ENCODE data around the gene RASA3. TPM values are rescaled to one million over a fixed set of nuclear protein-coding genes. Genes with fewer than 3 reads are reported as not detected.

Gene RASA3
- polyA plus RNA-seq, 1 experiment, result 31.4 TPM

GRCh38 chr13:114080739-114081561 is 51.5 kb downstream of the RASA3 start:
- TF ChIP-seq CTCF (IDR thresholded peaks at IDR 0.05; ENCODE audit: insufficient read depth, low read depth, low read length), result no peak
- CTCF ChIA-PET, result no interaction called here
- no peak for DNase-seq (ENCODE audit: low read depth)
- no peak overlapping the region for H3K4me3 ChIP-seq (ENCODE audit: low read depth, low read length)
- H3K36me3 ChIP-seq (ENCODE audit: control insufficient read depth, insufficient read depth, low read length), result peaks cover 2% of the 10 kb centered on the region; the same call in 1 of the 2 replicates
- POLR2A ChIA-PET, result no interaction called here
- H3K27me3 ChIP-seq (ENCODE audit: control insufficient read depth, insufficient read depth, low read length), result no peaks in the 10 kb centered on the region

- CTCF ChIA-PET, result interaction anchor here (1.4 kb wide), 1 partner anchor 53 kb away, joined by 3 read pairs; the partner anchor contains the start of gene RASA3
- Histone ChIP-seq H3K27me3 (ENCODE audit: control insufficient read depth, insufficient read depth, low read length) (no peaks in the 10 kb centered on the region), H3K36me3 (ENCODE audit: control insufficient read depth, insufficient read depth, low read length) (peaks cover 5% of the 10 kb centered on the region; the same call in 1 of the 2 replicates), H3K4me3 (ENCODE audit: low read depth, low read length) (no peak overlapping the region)
- no peak for TF ChIP-seq CTCF (IDR thresholded peaks at IDR 0.05; ENCODE audit: insufficient read depth, low read depth, low read length)
- DNase-seq (ENCODE audit: low read depth), result no peak
- POLR2A ChIA-PET, result interaction anchor here (1.1 kb wide), 1 partner anchor 12 kb away, joined by 4 read pairs; no protein-coding TSS in a partner anchor
Observed at GRCh38 chr13:114079601-114080536, 52.6 kb downstream of the RASA3 start.

- DNase-seq (ENCODE audit: low read depth), result no peak
- no peak overlapping the region for H3K4me3 ChIP-seq (ENCODE audit: low read depth, low read length)
- H3K27me3 ChIP-seq (ENCODE audit: control insufficient read depth, insufficient read depth, low read length), result no peaks in the 10 kb centered on the region
- ChIA-PET CTCF (interaction anchor here (0.8 to 1.5 kb wide), 4 partner anchors 11 to 54 kb away, joined by 3 to 4 read pairs (median 3); partner anchors contain the start of gene RASA3), POLR2A (interaction anchor here (0.6 to 1.1 kb wide), 5 partner anchors 11 to 231 kb away, joined by 3 to 5 read pairs (median 3); no protein-coding TSS in a partner anchor)
- peaks cover 8% of the 10 kb centered on the region for H3K36me3 ChIP-seq (ENCODE audit: control insufficient read depth, insufficient read depth, low read length)
- no peak for TF ChIP-seq CTCF (IDR thresholded peaks at IDR 0.05; ENCODE audit: insufficient read depth, low read depth, low read length)
Observed at GRCh38 chr13:114078461-114079451, 53.7 kb downstream of the RASA3 start.

- TF ChIP-seq CTCF (IDR thresholded peaks at IDR 0.05; ENCODE audit: insufficient read depth, low read depth, low read length), result no peak
- Histone ChIP-seq H3K4me3 (ENCODE audit: low read depth, low read length) (no peak overlapping the region), H3K36me3 (ENCODE audit: control insufficient read depth, insufficient read depth, low read length) (peaks cover 9% of the 10 kb centered on the region), H3K27me3 (ENCODE audit: control insufficient read depth, insufficient read depth, low read length) (no peaks in the 10 kb centered on the region)
- CTCF ChIA-PET, result interaction anchor here (1.1 to 1.5 kb wide), 3 partner anchors 10 to 55 kb away, joined by 3 to 4 read pairs (median 3); partner anchors contain the start of gene RASA3
- DNase-seq (ENCODE audit: low read depth), result no peak
- POLR2A ChIA-PET, result interaction anchor here (0.6 kb wide), 2 partner anchors 44 to 231 kb away, joined by 3 to 5 read pairs; no protein-coding TSS in a partner anchor
Observed at GRCh38 chr13:114077933-114078325, 54.5 kb downstream of the RASA3 start.

Measured in BJ (cell line).